Raji (cell line): ENCODE measurements around the gene PC.

Experiments used
- POLR2A ChIP-seq: IDR thresholded peaks from 2 replicates; pipeline ENCODE4 v1.6.1; 2011; ENCODE audit warnings: low read depth, low read length, control low read depth; ENCODE audit not compliant: insufficient read depth

PC gene

GRCh38 chr11:66844496-66845142 lies 113.6 kb downstream of the PC start:
- no peak for TF ChIP-seq POLR2A

GRCh38 chr11:66843776-66844495 lies 114.2 kb downstream of the PC start:
- no peak for TF ChIP-seq POLR2A

GRCh38 chr11:66842896-66843775 lies 115.0 kb downstream of the PC start, which contains the start of gene RCE1:
TSS of gene RCE1 (plus strand) at chr11:66843441. CDS start at chr11:66843456, 15 bp downstream.
- TF ChIP-seq POLR2A: peak; percentile 94

GRCh38 chr11:66842501-66842895 lies 115.7 kb downstream of the PC start:
- TF ChIP-seq POLR2A: no peak

- TF ChIP-seq POLR2A: no peak
Observed at GRCh38 chr11:66841861-66842260, 116.3 kb downstream of the PC start.

GRCh38 chr11:66840317-66841091 lies 117.7 kb downstream of the PC start:
- peak; percentile 1; the same call in 1 of the 2 replicates for TF ChIP-seq POLR2A

- TF ChIP-seq POLR2A: no peak
Observed at GRCh38 chr11:66835768-66836405, 122.3 kb downstream of the PC start.

GRCh38 chr11:66834943-66835342 lies 123.2 kb downstream of the PC start:
- no peak for TF ChIP-seq POLR2A

GRCh38 chr11:66834539-66834845 lies 123.7 kb downstream of the PC start:
- no peak for TF ChIP-seq POLR2A

- no peak for TF ChIP-seq POLR2A
Observed at GRCh38 chr11:66823700-66824099, 134.5 kb downstream of the PC start.

- TF ChIP-seq POLR2A: no peak
Observed at GRCh38 chr11:66820901-66821300, 137.3 kb downstream of the PC start.

GRCh38 chr11:66820381-66820780 lies 137.8 kb downstream of the PC start:
- TF ChIP-seq POLR2A: no peak

- TF ChIP-seq POLR2A: no peak
Observed at GRCh38 chr11:66818231-66818955, 139.8 kb downstream of the PC start.

- TF ChIP-seq POLR2A: no peak
Observed at GRCh38 chr11:66815646-66816045, 142.5 kb downstream of the PC start.

GRCh38 chr11:66814678-66815077 lies 143.5 kb downstream of the PC start:
- TF ChIP-seq POLR2A: no peak
